OCI-LY3 (cell line): ENCODE measurements around the gene ANXA3.

ENCODE experiments used
- CTCF ChIP-seq: fragments of 200-600, 300-600 bp; sonication (generic); IDR thresholded peaks from 2 replicates; pipeline ENCODE4 v1.5.1; 2014; ENCODE audit warnings: antibody characterized with exemption, low read length, low read depth
- EZH2phosphoT487 ChIP-seq: fragments of 200-600 bp; shearing (Covaris generic); IDR thresholded peaks from 2 replicates; pipeline ENCODE4 v1.6.1; 2018; ENCODE audit warnings: antibody characterized with exemption, mixed run types, low read depth

- TF ChIP-seq CTCF (no peak), EZH2phosphoT487 (no peak)
These were observed 75.7 kb downstream of the ANXA3 start for GRCh38 chr4:78627046-78627965.
